ENCODE data around the gene MRPL38.
A peak's percentile ranks its signal among the peaks of the same experiment; 100 is the strongest.

The MRPL38 gene

DNA sequence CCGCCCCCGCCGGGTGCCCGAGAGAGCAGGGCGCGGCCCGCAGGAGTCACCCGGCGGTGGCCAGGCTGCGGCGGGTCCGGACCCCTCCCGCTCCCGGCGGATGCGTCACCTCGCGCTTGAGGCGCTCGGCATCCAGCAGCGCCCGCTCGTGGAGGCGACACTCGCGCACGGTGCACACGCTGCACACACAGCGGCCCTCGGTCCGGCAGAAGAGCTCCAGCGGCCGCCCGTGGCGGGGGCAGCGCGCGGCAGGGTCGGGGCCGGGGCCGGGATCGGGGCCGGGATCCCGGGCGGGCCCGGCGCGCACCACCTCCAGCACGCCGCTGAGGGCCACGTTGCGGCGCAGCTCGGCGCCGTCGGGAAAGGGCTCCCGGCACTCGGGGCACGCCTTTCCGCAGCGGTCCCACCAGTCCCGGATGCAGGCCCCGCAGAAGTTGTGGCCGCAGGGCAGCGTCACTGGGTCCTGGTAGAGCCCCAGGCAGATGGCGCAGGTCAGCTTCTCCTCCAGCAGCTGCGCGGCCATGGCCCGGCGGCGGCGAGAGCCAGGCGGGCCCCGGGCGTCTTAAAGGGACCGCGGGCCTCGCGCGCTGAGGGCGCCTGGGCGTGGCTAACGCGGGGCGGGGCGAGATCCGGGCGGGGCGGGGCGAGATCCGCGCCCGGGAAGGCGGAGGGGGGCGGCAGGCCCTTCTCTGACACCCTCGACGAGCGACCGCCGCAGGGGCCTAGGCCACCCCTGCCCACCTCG, 8.1 kb downstream of the MRPL38 start, which contains the start of gene TRIM65:
TSS of gene TRIM65 (minus strand) at position 537 of the 745 bp plus-strand sequence. CDS start at position 523, 14 bp downstream.
- Histone ChIP-seq H3K4me3 (replicated peaks; ENCODE audit: insufficient read depth, low read length) (peak within 1 kb of the TSS; percentile 72), H3K27me3 (ENCODE audit: insufficient read depth, poor library complexity, severe bottlenecking) (no peaks in the 10 kb centered on the region), H3K27ac (replicated peaks) (peak within 1 kb of the TSS; percentile 83)
- TF ChIP-seq, protein P1, sequence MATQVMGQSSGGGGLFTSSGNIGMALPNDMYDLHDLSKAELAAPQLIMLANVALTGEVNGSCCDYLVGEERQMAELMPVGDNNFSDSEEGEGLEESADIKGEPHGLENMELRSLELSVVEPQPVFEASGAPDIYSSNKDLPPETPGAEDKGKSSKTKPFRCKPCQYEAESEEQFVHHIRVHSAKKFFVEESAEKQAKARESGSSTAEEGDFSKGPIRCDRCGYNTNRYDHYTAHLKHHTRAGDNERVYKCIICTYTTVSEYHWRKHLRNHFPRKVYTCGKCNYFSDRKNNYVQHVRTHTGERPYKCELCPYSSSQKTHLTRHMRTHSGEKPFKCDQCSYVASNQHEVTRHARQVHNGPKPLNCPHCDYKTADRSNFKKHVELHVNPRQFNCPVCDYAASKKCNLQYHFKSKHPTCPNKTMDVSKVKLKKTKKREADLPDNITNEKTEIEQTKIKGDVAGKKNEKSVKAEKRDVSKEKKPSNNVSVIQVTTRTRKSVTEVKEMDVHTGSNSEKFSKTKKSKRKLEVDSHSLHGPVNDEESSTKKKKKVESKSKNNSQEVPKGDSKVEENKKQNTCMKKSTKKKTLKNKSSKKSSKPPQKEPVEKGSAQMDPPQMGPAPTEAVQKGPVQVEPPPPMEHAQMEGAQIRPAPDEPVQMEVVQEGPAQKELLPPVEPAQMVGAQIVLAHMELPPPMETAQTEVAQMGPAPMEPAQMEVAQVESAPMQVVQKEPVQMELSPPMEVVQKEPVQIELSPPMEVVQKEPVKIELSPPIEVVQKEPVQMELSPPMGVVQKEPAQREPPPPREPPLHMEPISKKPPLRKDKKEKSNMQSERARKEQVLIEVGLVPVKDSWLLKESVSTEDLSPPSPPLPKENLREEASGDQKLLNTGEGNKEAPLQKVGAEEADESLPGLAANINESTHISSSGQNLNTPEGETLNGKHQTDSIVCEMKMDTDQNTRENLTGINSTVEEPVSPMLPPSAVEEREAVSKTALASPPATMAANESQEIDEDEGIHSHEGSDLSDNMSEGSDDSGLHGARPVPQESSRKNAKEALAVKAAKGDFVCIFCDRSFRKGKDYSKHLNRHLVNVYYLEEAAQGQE (IDR thresholded peaks at IDR 0.05; ENCODE audit: insufficient replicate concordance, low read depth) = no peak
- peak; percentile 80 for TF ChIP-seq POLR2AphosphoS5 (IDR thresholded peaks at IDR 0.05; ENCODE audit: low read depth)
- TF ChIP-seq, protein P2, sequence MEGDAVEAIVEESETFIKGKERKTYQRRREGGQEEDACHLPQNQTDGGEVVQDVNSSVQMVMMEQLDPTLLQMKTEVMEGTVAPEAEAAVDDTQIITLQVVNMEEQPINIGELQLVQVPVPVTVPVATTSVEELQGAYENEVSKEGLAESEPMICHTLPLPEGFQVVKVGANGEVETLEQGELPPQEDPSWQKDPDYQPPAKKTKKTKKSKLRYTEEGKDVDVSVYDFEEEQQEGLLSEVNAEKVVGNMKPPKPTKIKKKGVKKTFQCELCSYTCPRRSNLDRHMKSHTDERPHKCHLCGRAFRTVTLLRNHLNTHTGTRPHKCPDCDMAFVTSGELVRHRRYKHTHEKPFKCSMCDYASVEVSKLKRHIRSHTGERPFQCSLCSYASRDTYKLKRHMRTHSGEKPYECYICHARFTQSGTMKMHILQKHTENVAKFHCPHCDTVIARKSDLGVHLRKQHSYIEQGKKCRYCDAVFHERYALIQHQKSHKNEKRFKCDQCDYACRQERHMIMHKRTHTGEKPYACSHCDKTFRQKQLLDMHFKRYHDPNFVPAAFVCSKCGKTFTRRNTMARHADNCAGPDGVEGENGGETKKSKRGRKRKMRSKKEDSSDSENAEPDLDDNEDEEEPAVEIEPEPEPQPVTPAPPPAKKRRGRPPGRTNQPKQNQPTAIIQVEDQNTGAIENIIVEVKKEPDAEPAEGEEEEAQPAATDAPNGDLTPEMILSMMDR (IDR thresholded peaks at IDR 0.05; ENCODE audit: insufficient read depth, low read length) = no peak
- DNase-seq (ENCODE audit: low read depth in 1 of 2, low spot score in 1 of 2) = peak; percentile 68 to 85

DNA sequence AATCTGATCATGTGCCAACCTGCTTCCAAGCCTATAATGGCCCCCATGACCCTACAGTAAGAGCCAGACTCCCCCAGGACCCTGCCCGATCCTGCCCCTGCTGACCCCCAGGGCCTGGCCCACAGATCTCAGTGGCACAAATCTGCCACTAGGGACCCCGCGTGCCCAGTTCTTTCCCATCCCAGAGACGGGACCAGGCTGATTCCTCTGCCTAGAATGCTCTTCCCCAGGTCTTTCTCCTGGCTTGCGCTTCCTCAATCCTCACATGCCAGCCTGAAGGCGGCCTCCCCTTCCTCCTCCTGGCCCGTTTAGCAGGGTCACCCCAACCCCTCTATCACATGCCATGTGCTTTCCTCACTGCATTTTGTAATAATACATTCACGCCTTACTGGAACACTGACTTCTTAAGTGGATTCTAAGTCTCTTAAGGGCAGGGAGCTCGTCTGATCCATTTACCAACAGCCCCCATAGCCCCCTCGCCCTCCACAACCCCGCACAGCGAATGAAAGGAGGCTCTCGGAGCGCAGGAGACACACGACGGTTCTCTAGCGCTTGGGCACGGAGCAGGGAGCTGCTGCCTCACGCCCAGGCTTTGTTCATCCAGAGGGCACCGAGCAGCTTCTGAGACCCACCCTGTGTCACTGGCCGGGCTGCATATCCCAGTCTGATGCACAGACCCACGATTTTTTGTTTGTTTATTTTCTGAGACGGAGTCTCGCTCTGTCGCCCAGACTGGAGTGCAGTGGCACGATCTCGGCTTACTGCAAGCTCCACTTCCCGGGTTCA, 9.1 kb downstream of the MRPL38 start:
- peak overlapping the region; percentile 72 for H3K4me3 ChIP-seq (replicated peaks; ENCODE audit: insufficient read depth, low read length)
- no peaks in the 10 kb centered on the region for H3K27me3 ChIP-seq (ENCODE audit: insufficient read depth, poor library complexity, severe bottlenecking)
- peak overlapping the region; percentile 83 for H3K27ac ChIP-seq (replicated peaks)
- DNase-seq (ENCODE audit: low read depth in 1 of 2, low spot score in 1 of 2) = peak; percentile 58 to 62
- TF ChIP-seq, protein P2 (IDR thresholded peaks at IDR 0.05; ENCODE audit: insufficient read depth, low read length) = peak; percentile 7
- TF ChIP-seq, protein P1 (IDR thresholded peaks at IDR 0.05; ENCODE audit: insufficient replicate concordance, low read depth) = no peak
- TF ChIP-seq GABPA (IDR thresholded peaks at IDR 0.05; ENCODE audit: low read depth) (no peak), SPI1 (IDR thresholded peaks at IDR 0.05; ENCODE audit: borderline replicate concordance, low read depth) (peak; percentile 68; the same call in 1 of the 2 replicates), POLR2AphosphoS5 (IDR thresholded peaks at IDR 0.05; ENCODE audit: low read depth) (no peak)

DNA sequence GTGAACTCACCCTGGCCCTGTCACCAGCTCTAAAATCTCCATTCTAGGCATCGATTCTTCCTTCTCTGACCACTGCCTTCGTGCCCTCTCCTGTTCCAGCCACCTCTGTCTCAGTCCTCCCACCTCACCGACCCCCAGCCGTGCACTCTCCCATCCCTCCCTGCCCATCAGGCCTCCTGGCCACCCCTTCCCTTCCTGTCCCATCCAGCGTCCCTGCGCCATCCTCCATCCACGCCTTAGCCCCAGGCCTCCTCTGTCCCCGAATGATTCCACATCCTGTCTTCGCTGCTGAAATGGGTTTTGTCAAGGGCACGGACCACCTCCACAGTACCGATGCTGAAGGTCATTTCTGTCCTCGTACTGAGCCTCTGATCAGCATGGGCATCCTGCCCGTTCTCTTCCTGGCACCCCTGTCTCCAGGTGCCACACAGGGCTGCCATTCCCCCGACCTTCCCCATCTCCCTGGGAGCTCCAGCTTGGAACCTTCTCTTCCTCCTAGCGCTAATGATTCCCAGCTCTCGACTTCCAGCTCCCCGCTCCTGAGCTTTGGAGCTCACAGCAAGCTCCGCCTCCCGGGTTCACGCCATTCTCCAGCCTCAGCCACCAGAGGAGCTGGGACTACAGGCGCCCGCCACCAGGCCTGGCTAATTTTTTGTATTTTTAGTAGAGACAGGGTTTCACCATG, 10.5 kb downstream of the MRPL38 start:
- Histone ChIP-seq H3K27me3 (ENCODE audit: insufficient read depth, poor library complexity, severe bottlenecking) (no peaks in the 10 kb centered on the region), H3K27ac (replicated peaks) (no peak overlapping the region), H3K4me3 (replicated peaks; ENCODE audit: insufficient read depth, low read length) (no peak overlapping the region)
- DNase-seq (ENCODE audit: low read depth in 1 of 2, low spot score in 1 of 2) = no peak
- TF ChIP-seq SPI1 (IDR thresholded peaks at IDR 0.05; ENCODE audit: borderline replicate concordance, low read depth) (no peak), POLR2AphosphoS5 (IDR thresholded peaks at IDR 0.05; ENCODE audit: low read depth) (no peak)
- TF ChIP-seq, protein P2 (IDR thresholded peaks at IDR 0.05; ENCODE audit: insufficient read depth, low read length) = no peak
- TF ChIP-seq, protein P1 (IDR thresholded peaks at IDR 0.05; ENCODE audit: insufficient replicate concordance, low read depth) = no peak
